ENCODE data around the gene NECTIN2. TPM values are rescaled to one million over a fixed set of nuclear protein-coding genes. Genes with fewer than 3 reads are reported as not detected.
A peak's percentile ranks its signal among the peaks of the same experiment; 100 is the strongest.

NECTIN2 gene
- total and polyA plus RNA-seq, 12 donors: 82.7 to 243 (median 129) TPM

GRCh38 chr19:44897835-44898234 lies 51.7 kb downstream of the NECTIN2 start:
- DNase-seq: no peak
- H3K4me1 ChIP-seq (replicated peaks in 1 of 2): peaks cover 9 to 12% of the 10 kb centered on the region in 2 donors
- peaks cover 0 to 79% of the 10 kb centered on the region in 2 donors for H3K36me3 ChIP-seq (replicated peaks in 1 of 2)
- WGBS, 4 donors: 84 to 89% (median 86%) methylated on average over 5 to 8 of the region's 8 CpGs
- TF ChIP-seq CTCF (IDR thresholded peaks at IDR 0.05) (no peak), POLR2A (IDR thresholded peaks at IDR 0.05) (no peak)
- H3K27ac ChIP-seq: no peak overlapping the region
- H3K4me3 ChIP-seq: no peak overlapping the region
- no peaks in the 10 kb centered on the region for H3K27me3 ChIP-seq
- intact Hi-C loops (cut with DNase I): no loop called here
- no peaks in the 10 kb centered on the region for H3K9me3 ChIP-seq (replicated peaks in 1 of 3)

GRCh38 chr19:44900328-44901244 lies 54.5 kb downstream of the NECTIN2 start:
- DNase-seq: no peak
- H3K36me3 ChIP-seq (replicated peaks in 1 of 2): peaks cover 0 to 60% of the 10 kb centered on the region in 2 donors
- H3K4me1 ChIP-seq (replicated peaks in 1 of 2): peaks cover 16 to 22% of the 10 kb centered on the region in 2 donors
- intact Hi-C loops (cut with DNase I): loop anchor here (5.0 to 10.0 kb wide), 3 partner anchors 52 to 167 kb away; no protein-coding TSS in a partner anchor
- TF ChIP-seq POLR2A (IDR thresholded peaks at IDR 0.05) (no peak), CTCF (IDR thresholded peaks at IDR 0.05) (no peak)
- H3K4me3 ChIP-seq: no peak overlapping the region
- no peak overlapping the region for H3K27ac ChIP-seq
- H3K27me3 ChIP-seq: no peaks in the 10 kb centered on the region
- H3K9me3 ChIP-seq (replicated peaks in 1 of 3): no peaks in the 10 kb centered on the region
- 88 to 91% (median 90%) methylated on average over 7 to 19 of the region's 19 CpGs for WGBS, 4 donors

- H3K36me3 ChIP-seq (replicated peaks in 1 of 2): peaks cover 0 to 36% of the 10 kb centered on the region in 2 donors
- no peaks in the 10 kb centered on the region for H3K27me3 ChIP-seq
- H3K9me3 ChIP-seq (replicated peaks in 1 of 3): no peaks in the 10 kb centered on the region
- intact Hi-C loops (cut with DNase I): loop anchor here (5.0 to 10.0 kb wide), 3 partner anchors 49 to 164 kb away; no protein-coding TSS in a partner anchor
- H3K4me1 ChIP-seq (replicated peaks in 1 of 2): peaks cover 16 to 31% of the 10 kb centered on the region in 2 donors
- 70 to 76% (median 71%) methylated on average over 4 to 15 of the region's 15 CpGs for WGBS, 4 donors
- DNase-seq: no peak
- TF ChIP-seq POLR2A (IDR thresholded peaks at IDR 0.05): no peak
- no peak for TF ChIP-seq CTCF (IDR thresholded peaks at IDR 0.05)
- no peak overlapping the region for H3K4me3 ChIP-seq
- peak overlapping the region in 1 of 5 donors; percentile 83 for H3K27ac ChIP-seq
Measured at GRCh38 chr19:44903216-44903601, 57.1 kb downstream of the NECTIN2 start.

- 1 to 11% (median 9%) methylated on average over 16 to 24 of the region's 24 CpGs for WGBS, 4 donors
- no peaks in the 10 kb centered on the region for H3K27me3 ChIP-seq
- TF ChIP-seq CTCF (IDR thresholded peaks at IDR 0.05): peak; percentile 98 to 99 (median 98)
- no peak for TF ChIP-seq POLR2A (IDR thresholded peaks at IDR 0.05)
Measured at GRCh38 chr19:44903602-44904425, 57.7 kb downstream of the NECTIN2 start.

More at GRCh38 chr19:44903602-44904425, 57.7 kb downstream of the NECTIN2 start:
- peak; percentile 69 to 89 (median 80) for DNase-seq
- H3K27ac ChIP-seq: peak overlapping the region; percentile 7 to 84 (median 82)
- H3K9me3 ChIP-seq (replicated peaks in 1 of 3): no peaks in the 10 kb centered on the region
- peaks cover 0 to 40% of the 10 kb centered on the region in 2 donors for H3K36me3 ChIP-seq (replicated peaks in 1 of 2)
- H3K4me3 ChIP-seq: no peak overlapping the region
- intact Hi-C loops (cut with DNase I): loop anchor here (2.0 to 10.0 kb wide), 4 partner anchors 47 to 163 kb away; no protein-coding TSS in a partner anchor
- H3K4me1 ChIP-seq (replicated peaks in 1 of 2): peaks cover 16 to 31% of the 10 kb centered on the region in 2 donors
